Upper lobe of left lung (tissue), 6 donors: ENCODE results near the gene ELP4. TPM values are rescaled to one million over a fixed set of nuclear protein-coding genes. Genes with fewer than 3 reads are reported as not detected.

ENCODE experiments used
- ATAC-seq, 2 donors: fragments of 200-7000 bp; cut with Tn5 transposase; one replicate each; pipeline ENCODE4 v1.9.1; 2022; ENCODE audit warnings: mild to moderate bottlenecking in 2 of 2, moderate library complexity in 2 of 2; ENCODE audit not compliant: low FRiP score in 2 of 2
- DNase-seq, 2 donors: peaks; one replicate each; pipeline ENCODE4 v3.0.0-alpha.2; 2019 to 2020
- H3K27ac ChIP-seq, 4 donors: fragments of 200-600 bp; sonication (generic); one replicate each; pipeline ENCODE4 v1.5.1; 2016 to 2019
- H3K27me3 ChIP-seq, 4 donors: fragments of 200-600 bp; sonication (generic); one replicate each; pipeline ENCODE4 v1.5.1; 2017 to 2019
- H3K36me3 ChIP-seq, 4 donors: fragments of 200-600 bp; sonication (generic); one replicate each; pipeline ENCODE4 v1.5.1; 2016 to 2019
- H3K4me1 ChIP-seq, 4 donors: fragments of 200-600 bp; sonication (generic); one replicate each; pipeline ENCODE4 v1.5.1; 2018 to 2019
- H3K4me3 ChIP-seq, 4 donors: fragments of 200-600 bp; sonication (generic); one replicate each; pipeline ENCODE4 v1.5.1; 2017 to 2019; ENCODE audit warnings: mild to moderate bottlenecking in 2 of 4, moderate library complexity in 1 of 4
- H3K9me3 ChIP-seq, 4 donors: fragments of 200-600 bp; sonication (generic); one replicate each; pipeline ENCODE4 v1.5.1; 2018 to 2019
- EP300 ChIP-seq, 4 donors: sonication (generic); formaldehyde crosslinking; IDR thresholded peaks; one replicate each; pipeline ENCODE4 v1.5.1; 2017; ENCODE audit warnings: antibody characterized with exemption in 4 of 4, control low read depth in 2 of 4
- POLR2A ChIP-seq, 4 donors: fragments of 450-650 bp; IDR thresholded peaks; one replicate each; pipeline ENCODE4 v1.5.1; 2016 to 2017; ENCODE audit warnings: antibody characterized with exemption in 4 of 4, mild to moderate bottlenecking in 2 of 4
- POLR2AphosphoS5 ChIP-seq, 2 donors: sonication (generic); formaldehyde crosslinking; IDR thresholded peaks; one replicate each; pipeline ENCODE4 v1.5.1; 2017; ENCODE audit warnings: antibody characterized with exemption in 2 of 2
- WGBS, 2 donors: methylation state at CpG; one replicate each; pipeline ENCODE4 v1.1.5; 2017 to 2018; 5-methylcytosine and 5-hydroxymethylcytosine counted together
- total RNA-seq, 6 donors: library from RNA; depleted of rRNA in 4 of 6; stranded (reverse); fragments of >200 nt in 4 of 6; gene quantifications; one replicate each; pipeline versions ENCODE4 v1.1.0 to v1.2.1, GENCODE V29; 2016 to 2021
- TF ChIP-seq, protein P1 (sequence below), 6 experiments: fragments of 450-650 bp in 4 of 6; fragments of 200-600 bp in 2 of 6; sonication (generic) in 2 of 6; IDR thresholded peaks; one replicate each; pipeline ENCODE4 v1.5.1; 2016 to 2019; ENCODE audit warnings: antibody characterized with exemption in 6 of 6
- donor health status: DM: no; HTN: no; CAD: no; lungs with moderate emphysema.
- donor health status: DM: no; HTN: yes; CAD: no; lungs with severe emphysema.

ELP4 gene
- total RNA-seq, 6 donors from 2014 or later: 6.3 to 34.7 (median 18.6) TPM

DNA sequence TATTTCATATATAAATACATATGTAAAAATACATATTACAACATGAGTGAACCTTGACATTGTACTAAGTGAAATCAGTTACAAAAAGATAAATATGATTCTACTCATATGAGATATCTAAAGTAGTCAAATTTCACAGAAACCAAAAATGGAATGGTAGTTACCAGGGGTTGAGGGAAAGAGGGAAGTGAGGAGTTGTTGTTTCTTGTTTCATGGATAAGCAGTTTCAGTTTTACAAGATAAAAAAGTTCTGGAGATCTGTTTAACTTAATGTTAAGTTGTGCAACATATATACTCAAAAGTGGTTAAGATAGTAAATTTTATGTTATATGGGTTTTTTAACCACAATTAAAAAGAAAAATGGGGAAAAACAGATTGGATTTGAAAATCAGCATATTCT lies 107.7 kb downstream of the ELP4 start:
- no peaks in the 10 kb centered on the region for H3K9me3 ChIP-seq
- H3K36me3 ChIP-seq: no peaks in the 10 kb centered on the region
- no peak overlapping the region for H3K27ac ChIP-seq
- peaks cover 0 to 2% (median 0%) of the 10 kb centered on the region in 4 donors for H3K4me1 ChIP-seq
- no peak overlapping the region for H3K4me3 ChIP-seq
- ATAC-seq (no peak), DNase-seq (no peak)
- H3K27me3 ChIP-seq: no peaks in the 10 kb centered on the region
- no peak for TF ChIP-seq POLR2A (IDR thresholded peaks at IDR 0.05)
- TF ChIP-seq, protein P1, sequence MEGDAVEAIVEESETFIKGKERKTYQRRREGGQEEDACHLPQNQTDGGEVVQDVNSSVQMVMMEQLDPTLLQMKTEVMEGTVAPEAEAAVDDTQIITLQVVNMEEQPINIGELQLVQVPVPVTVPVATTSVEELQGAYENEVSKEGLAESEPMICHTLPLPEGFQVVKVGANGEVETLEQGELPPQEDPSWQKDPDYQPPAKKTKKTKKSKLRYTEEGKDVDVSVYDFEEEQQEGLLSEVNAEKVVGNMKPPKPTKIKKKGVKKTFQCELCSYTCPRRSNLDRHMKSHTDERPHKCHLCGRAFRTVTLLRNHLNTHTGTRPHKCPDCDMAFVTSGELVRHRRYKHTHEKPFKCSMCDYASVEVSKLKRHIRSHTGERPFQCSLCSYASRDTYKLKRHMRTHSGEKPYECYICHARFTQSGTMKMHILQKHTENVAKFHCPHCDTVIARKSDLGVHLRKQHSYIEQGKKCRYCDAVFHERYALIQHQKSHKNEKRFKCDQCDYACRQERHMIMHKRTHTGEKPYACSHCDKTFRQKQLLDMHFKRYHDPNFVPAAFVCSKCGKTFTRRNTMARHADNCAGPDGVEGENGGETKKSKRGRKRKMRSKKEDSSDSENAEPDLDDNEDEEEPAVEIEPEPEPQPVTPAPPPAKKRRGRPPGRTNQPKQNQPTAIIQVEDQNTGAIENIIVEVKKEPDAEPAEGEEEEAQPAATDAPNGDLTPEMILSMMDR (IDR thresholded peaks at IDR 0.05): no peak
- TF ChIP-seq EP300 (IDR thresholded peaks at IDR 0.05): no peak
- TF ChIP-seq POLR2AphosphoS5 (IDR thresholded peaks at IDR 0.05): no peak

GRCh38 chr11:31619980-31620379 lies 110.4 kb downstream of the ELP4 start:
- Histone ChIP-seq H3K27me3 (no peaks in the 10 kb centered on the region), H3K4me3 (no peak overlapping the region), H3K9me3 (no peaks in the 10 kb centered on the region), H3K36me3 (no peaks in the 10 kb centered on the region), H3K27ac (no peak overlapping the region), H3K4me1 (no peaks in the 10 kb centered on the region)
- no peak for ATAC-seq
- TF ChIP-seq, protein P1 (IDR thresholded peaks at IDR 0.05): no peak
- no peak for TF ChIP-seq POLR2A (IDR thresholded peaks at IDR 0.05)
- TF ChIP-seq POLR2AphosphoS5 (IDR thresholded peaks at IDR 0.05): no peak
- TF ChIP-seq EP300 (IDR thresholded peaks at IDR 0.05): no peak
- DNase-seq: no peak

- no peaks in the 10 kb centered on the region for H3K4me1 ChIP-seq
- TF ChIP-seq, protein P1 (IDR thresholded peaks at IDR 0.05): no peak
- TF ChIP-seq EP300 (IDR thresholded peaks at IDR 0.05) (no peak), POLR2AphosphoS5 (IDR thresholded peaks at IDR 0.05) (no peak), POLR2A (IDR thresholded peaks at IDR 0.05) (no peak)
- no peak overlapping the region for H3K27ac ChIP-seq
- H3K36me3 ChIP-seq: no peaks in the 10 kb centered on the region
- H3K9me3 ChIP-seq: no peaks in the 10 kb centered on the region
- no peak overlapping the region for H3K4me3 ChIP-seq
- no peak for DNase-seq
- no peaks in the 10 kb centered on the region for H3K27me3 ChIP-seq
- no peak for ATAC-seq
Measured at GRCh38 chr11:31620434-31620833, 110.9 kb downstream of the ELP4 start.

GRCh38 chr11:31625868-31626267 lies 116.3 kb downstream of the ELP4 start:
- no peak for ATAC-seq
- no peak for DNase-seq
- Histone ChIP-seq H3K27ac (no peak overlapping the region), H3K36me3 (peaks cover 0 to 2% (median 0%) of the 10 kb centered on the region in 4 donors), H3K27me3 (no peaks in the 10 kb centered on the region), H3K4me1 (no peaks in the 10 kb centered on the region), H3K9me3 (no peaks in the 10 kb centered on the region), H3K4me3 (no peak overlapping the region)
- TF ChIP-seq, protein P1 (IDR thresholded peaks at IDR 0.05): no peak
- TF ChIP-seq POLR2AphosphoS5 (IDR thresholded peaks at IDR 0.05): no peak
- no peak for TF ChIP-seq EP300 (IDR thresholded peaks at IDR 0.05)
- no peak for TF ChIP-seq POLR2A (IDR thresholded peaks at IDR 0.05)
- WGBS, 2 donors: 91% methylated on average over 1 of the region's 1 CpG

GRCh38 chr11:31628111-31628510 lies 118.5 kb downstream of the ELP4 start:
- TF ChIP-seq EP300 (IDR thresholded peaks at IDR 0.05) (no peak), POLR2AphosphoS5 (IDR thresholded peaks at IDR 0.05) (no peak), POLR2A (IDR thresholded peaks at IDR 0.05) (no peak)
- TF ChIP-seq, protein P1 (IDR thresholded peaks at IDR 0.05): no peak
- Histone ChIP-seq H3K4me1 (no peaks in the 10 kb centered on the region), H3K9me3 (no peaks in the 10 kb centered on the region), H3K27ac (no peak overlapping the region), H3K36me3 (peaks cover 0 to 2% (median 0%) of the 10 kb centered on the region in 4 donors), H3K27me3 (no peaks in the 10 kb centered on the region), H3K4me3 (no peak overlapping the region)
- ATAC-seq: no peak
- DNase-seq: no peak
- 96 to 97% methylated on average over 1 of the region's 1 CpG for WGBS, 2 donors
